Activated CD8-positive, alpha-beta memory T cell treated with anti-CD3 and anti-CD28 coated beads, Interleukin-2, amount 50 U/mL, for 1 hour (primary cell): ENCODE measurements around the gene MSI2.

Experiments
- DNase-seq: peaks from one replicate; pipeline ENCODE4 v3.0.0-alpha.2; 2020; ENCODE audit errors: extremely low read depth

Gene MSI2

DNA sequence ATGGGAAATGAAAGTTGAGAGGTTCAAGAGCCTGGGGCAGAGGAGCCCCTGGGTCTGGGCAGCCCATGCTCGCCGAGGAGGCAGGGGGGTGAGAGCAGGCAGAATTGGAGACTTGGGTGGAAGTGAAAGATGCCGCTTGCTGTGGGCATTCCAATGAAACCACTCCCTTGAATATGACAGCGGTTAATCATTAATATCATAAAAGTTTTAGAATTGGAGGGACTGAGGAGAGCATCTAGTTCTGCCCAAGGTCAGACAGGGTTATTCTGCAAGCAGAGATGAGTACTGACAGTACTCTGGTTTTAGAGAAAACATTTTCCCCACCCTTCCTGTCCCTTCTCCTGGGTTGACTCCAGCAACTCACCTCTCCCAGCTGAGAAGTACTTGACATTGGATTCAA is 180.2 kb downstream of the MSI2 start:
- DNase-seq = no peak

- no peak for DNase-seq
Observed at GRCh38 chr17:57438066-57438731, 181.9 kb downstream of the MSI2 start.

GRCh38 chr17:57439651-57440050 is 183.3 kb downstream of the MSI2 start:
- DNase-seq = no peak

GRCh38 chr17:57440522-57441269 is 184.4 kb downstream of the MSI2 start:
- peak; percentile 61 for DNase-seq

DNA sequence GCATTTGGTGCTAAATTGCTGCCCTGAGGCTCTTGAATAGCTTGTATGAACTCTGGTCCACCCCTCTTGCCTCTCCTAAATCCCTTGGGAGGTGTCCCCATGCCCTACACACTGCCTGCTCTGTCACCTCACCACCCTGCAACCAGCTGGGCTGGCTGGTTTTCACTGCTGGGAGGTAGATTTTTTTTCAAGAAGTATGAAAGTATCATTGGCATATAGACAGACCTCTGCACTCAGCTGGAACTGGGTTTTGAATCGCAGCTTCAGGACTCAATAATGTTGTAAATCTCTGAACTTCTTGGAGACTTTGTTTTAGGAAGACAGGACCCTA is 184.9 kb downstream of the MSI2 start:
- no peak for DNase-seq

DNA sequence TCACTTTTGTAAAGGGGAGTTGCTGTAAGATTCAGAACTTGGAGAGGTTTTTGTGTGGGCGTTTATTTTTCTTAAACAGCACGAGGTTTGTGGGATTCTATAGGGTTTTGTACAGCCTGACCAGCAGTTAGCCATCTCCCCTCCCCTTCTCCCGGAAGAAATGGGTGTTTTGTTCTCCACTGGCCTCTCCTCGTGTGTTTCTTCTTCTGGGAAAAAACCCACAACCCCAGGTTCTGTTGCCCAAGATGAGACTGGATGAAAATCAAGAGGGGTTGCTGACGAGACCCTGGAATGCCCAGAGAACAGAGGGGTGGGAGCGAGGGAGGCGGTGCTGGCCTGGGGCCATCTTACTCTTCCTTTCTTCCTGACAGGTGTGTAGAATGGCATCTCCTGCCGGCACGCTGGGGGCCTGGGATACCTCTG is 186.1 kb downstream of the MSI2 start:
- no peak for DNase-seq

GRCh38 chr17:57442914-57443571 is 186.7 kb downstream of the MSI2 start:
- peak; percentile 11 for DNase-seq

DNA sequence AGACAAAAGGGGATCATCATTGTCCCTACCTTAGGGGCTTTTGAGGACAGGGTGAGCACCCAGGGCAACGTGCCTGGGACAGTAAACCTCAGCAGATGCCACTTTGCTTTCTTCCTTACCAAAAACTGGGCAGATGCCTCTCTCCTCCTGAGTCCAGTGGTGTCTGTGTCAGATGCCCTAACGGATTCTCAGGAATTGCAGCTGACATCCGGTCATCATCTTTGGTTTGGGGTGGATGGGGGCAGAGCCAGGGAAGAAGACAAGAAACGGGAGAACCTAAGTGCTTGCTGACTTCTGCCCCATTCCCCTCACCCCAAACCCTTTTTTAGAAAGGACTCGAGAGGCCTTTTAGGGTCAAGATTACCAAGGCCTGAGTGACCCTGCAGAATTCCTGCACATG is 187.5 kb downstream of the MSI2 start:
- no peak for DNase-seq

DNA sequence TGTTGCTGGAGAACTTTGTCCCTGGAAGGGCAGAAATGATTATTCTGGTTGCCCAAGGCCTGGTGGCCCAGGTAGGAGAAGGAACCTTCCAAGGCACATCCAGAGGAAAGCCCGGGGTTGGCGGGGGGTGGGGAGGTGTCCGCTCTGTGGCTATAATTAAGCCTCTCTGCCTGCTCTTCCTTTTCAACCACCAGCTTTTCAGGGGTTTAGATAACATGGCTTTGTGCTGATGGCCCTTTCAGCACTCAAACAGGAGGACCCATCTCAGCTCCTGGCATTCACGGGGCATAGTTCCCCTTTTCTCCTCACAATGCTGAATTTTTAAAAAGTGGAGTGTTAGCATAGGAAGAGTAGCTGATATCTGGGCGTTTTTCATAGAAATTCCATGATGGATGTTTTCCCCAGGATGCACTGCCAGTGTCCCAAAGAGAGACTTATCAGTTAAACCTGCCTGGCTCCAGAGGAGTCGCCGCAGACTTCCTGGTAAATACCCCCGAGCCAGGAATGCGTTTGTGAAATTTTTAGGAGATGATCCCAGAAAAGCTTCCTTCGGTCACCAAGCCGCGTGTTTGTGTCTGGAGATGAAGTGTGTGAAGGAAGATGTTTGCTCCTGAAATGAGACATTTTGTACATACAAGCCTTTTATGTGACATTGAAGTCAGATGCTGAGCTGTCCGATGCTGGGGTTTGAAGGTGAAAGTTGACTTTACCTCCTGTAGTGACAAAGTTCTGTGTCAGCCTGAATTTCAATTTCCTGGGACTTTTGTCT is 188.5 kb downstream of the MSI2 start:
- DNase-seq = no peak

- DNase-seq = no peak
Observed at GRCh38 chr17:57445772-57446472, 189.6 kb downstream of the MSI2 start.

DNA sequence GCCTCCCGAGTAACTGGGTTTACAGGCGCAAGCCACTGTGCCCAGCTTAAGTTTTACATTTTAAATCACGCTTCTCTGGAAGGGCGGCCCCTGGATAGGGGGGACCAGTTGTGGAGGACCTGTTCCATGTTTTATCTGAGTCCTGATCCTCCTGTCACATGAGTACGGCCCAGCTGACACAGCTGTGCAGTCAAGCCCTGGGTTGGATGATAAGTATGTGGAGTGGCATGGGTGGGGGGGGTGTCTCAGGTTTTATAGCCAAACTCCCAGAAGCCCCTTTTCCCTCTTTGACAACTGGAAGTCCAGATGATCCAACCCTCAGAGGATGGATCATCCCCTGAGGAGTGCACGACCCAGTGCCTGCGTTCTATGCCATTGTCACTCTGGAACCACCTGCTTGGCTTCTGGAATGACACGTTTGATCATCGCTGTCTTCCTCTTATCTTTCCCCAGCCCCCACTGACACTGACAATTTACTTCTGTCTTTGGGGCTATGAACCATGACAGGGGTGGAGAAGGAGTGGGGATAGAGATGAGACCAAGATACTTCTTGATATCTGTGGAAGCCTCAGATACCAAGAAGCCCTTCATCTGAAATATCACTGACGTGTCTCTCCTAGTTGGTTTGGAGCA is 191.2 kb downstream of the MSI2 start:
- no peak for DNase-seq

GRCh38 chr17:57447990-57448758 is 191.9 kb downstream of the MSI2 start:
- DNase-seq = no peak

- no peak for DNase-seq
Observed at GRCh38 chr17:57448759-57449283, 192.5 kb downstream of the MSI2 start.

- DNase-seq = no peak
Observed at GRCh38 chr17:57451191-57451590, 194.9 kb downstream of the MSI2 start.

DNA sequence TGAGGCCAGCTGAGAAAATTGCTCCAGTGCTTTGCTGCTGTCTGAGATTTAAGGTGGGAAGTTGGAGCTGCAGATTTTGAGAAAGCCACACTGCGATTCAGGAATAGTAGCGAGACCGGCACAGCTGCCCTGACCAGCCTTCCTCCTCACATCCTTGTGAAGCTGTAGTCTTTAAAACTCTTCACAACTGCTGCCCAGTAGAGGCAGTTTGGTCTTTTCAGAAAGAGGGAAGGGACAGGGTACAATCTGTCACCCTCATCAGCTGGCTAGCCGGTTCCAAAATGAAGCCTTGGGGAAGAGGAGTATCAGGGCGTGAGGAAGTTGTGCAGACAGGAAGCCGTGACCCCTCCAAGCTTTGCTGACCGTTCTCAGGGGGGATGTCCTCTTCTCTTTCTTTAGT is 195.3 kb downstream of the MSI2 start:
- no peak for DNase-seq

DNA sequence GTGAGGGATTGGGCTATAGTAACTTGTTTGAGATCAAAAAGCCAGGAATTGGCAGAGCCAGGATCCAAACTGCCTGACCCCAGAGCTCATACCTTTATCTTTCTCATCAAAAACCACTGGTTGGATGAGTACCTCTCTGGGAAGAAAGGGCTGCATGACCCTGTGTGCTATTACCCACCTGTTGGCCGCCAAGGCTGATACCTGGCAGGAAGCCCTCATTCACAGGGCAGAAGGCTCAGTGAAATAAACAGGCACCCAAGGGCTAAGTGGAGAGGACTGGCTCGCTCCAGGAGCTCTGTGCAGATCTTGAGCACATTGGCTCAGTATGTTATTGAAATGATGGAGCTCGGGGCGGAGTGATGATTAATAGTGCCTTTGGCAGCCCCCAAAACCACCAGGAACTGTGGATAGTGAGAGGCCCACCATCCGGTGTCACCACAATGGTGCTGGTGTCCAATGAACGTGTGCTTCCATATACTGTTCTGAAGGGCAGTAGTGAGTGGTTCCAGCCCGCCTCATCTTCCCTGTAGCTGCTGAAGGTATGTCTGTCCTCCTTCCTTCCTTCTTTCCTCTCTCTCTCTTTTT is 197.6 kb downstream of the MSI2 start:
- no peak for DNase-seq

GRCh38 chr17:57454729-57455062 is 198.4 kb downstream of the MSI2 start:
- no peak for DNase-seq

DNA sequence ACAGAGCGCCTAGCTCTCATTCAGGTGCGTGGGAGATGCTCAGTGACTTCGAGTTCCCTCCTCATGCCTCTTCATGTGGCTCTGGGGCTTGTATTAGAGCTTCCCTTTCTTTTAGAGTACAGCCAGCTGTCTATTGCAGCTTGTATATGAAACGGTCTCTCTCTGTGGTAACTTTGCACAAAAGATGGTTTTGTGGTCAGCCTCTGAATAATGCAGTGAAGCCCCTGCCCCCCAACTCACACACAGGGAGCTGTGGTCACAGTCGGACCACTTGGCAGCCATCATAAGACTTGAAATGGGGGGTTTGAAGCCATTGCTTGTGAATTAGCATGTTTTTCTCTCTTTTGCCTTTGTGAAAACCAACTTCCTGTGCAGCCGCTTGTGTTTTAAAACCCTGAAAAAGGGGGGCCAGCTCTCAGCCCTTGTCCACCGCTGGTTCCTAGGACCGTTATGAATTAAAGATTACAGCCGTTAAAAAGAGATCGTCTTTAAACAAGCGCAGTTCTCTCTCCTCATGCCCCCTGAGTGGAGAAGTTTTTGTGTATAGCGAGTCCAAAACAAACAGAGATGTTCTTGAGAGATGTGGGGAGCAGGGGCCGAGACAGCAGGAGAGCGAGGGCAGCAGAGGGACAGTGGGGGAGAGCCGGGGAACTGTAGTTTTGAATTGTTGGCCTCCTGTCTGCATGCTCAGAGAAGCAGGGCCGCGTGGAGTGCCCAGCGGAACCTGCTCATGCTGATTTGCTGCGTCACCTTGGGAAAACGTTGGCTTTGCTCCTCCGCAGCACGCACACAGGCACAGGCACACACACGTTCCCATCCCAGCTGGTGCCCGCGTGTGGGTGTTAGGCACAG is 199.0 kb downstream of the MSI2 start:
- DNase-seq = no peak

DNA sequence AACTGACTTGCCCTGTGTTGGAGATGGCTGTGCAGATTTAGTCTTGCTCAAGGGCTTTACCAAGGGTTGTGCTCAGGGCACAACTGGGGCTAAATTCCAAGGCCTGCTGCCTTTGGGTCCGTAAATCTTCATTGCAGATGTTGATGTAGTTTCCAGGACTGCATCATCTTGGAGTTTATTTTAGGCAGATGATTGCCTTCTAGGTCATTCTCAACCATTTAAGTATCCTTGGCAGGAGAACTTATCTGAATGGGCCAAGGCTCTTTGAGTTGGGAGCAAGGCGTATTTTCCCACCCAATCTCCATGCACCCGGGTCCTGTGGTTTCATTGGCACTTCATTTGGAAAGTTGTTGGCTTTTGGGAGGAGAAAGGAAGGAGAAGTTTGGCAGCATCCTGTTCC is 200.3 kb downstream of the MSI2 start:
- DNase-seq = no peak
